H9 (cell line): ENCODE measurements around the gene ALOX12. TPM values are rescaled to one million over a fixed set of nuclear protein-coding genes. Genes with fewer than 3 reads are reported as not detected.

Experiments
- DNase-seq: peaks from one replicate; pipeline ENCODE4 v3.0.0-alpha.2; 2017
- H2AFZ ChIP-seq: one replicate; pipeline ENCODE4 v1.6.1; 2013; ENCODE audit warnings: mild to moderate bottlenecking, low read length, control low read depth, moderate library complexity
- H2AK5ac ChIP-seq: 2 replicates; pipeline ENCODE4 v1.6.1; 2013; ENCODE audit warnings: low read length, control low read depth, mixed read lengths; ENCODE audit not compliant: insufficient read length
- H2BK120ac ChIP-seq: one replicate; pipeline ENCODE4 v1.6.1; 2013; ENCODE audit warnings: low read depth, mild to moderate bottlenecking, low read length, control low read depth, inconsistent platforms; ENCODE audit not compliant: poor library complexity, severe bottlenecking
- H2BK12ac ChIP-seq: 2 replicates; pipeline ENCODE4 v1.6.1; 2013; ENCODE audit warnings: low read length, control low read depth, mixed read lengths, low read depth; ENCODE audit not compliant: insufficient read length
- H2BK15ac ChIP-seq: 2 replicates; pipeline ENCODE4 v1.6.1; 2013; ENCODE audit warnings: low read depth, low read length, control low read depth
- H2BK20ac ChIP-seq: one replicate; pipeline ENCODE4 v1.6.1; 2013; ENCODE audit warnings: low read depth, mild to moderate bottlenecking, low read length, control low read depth, inconsistent platforms; ENCODE audit not compliant: poor library complexity, severe bottlenecking
- H2BK5ac ChIP-seq: 2 replicates; pipeline ENCODE4 v1.6.1; 2013; ENCODE audit warnings: low read length, control low read depth, mixed read lengths; ENCODE audit not compliant: insufficient read length
- H3K14ac ChIP-seq: 2 replicates; pipeline ENCODE4 v1.6.1; 2013; ENCODE audit warnings: low read length, control low read depth; ENCODE audit not compliant: insufficient read depth
- H3K18ac ChIP-seq: 2 replicates; pipeline ENCODE4 v1.6.1; 2013; ENCODE audit warnings: low read depth, mild to moderate bottlenecking, mixed read lengths, low read length, control low read depth; ENCODE audit not compliant: insufficient read length
- H3K23ac ChIP-seq: 2 replicates; pipeline ENCODE4 v1.6.1; 2013; ENCODE audit warnings: low read length, control low read depth, mixed read lengths, low read depth; ENCODE audit not compliant: insufficient read length
- H3K23me2 ChIP-seq: 2 replicates; pipeline ENCODE4 v1.6.1; 2013; ENCODE audit warnings: low read depth, mild to moderate bottlenecking, mixed read lengths, low read length, control low read depth; ENCODE audit not compliant: insufficient read length, poor library complexity, severe bottlenecking
- H3K27ac ChIP-seq: 2 replicates; pipeline ENCODE4 v1.5.1; 2013; ENCODE audit warnings: low read length, control low read depth, mixed read lengths, low read depth; ENCODE audit not compliant: insufficient read length
- H3K27me3 ChIP-seq: 2 replicates; pipeline ENCODE4 v1.6.1; 2013; ENCODE audit warnings: low read length, control low read depth, inconsistent platforms; ENCODE audit not compliant: insufficient read depth
- H3K4ac ChIP-seq: 2 replicates; pipeline ENCODE4 v1.6.1; 2013; ENCODE audit warnings: low read depth, mild to moderate bottlenecking, control low read depth, inconsistent platforms, low read length, moderate library complexity
- H3K4me1 ChIP-seq: 2 replicates; pipeline ENCODE4 v1.6.1; 2013; ENCODE audit warnings: low read length, control low read depth, inconsistent platforms; ENCODE audit not compliant: insufficient read depth
- H3K4me2 ChIP-seq: 2 replicates; pipeline ENCODE4 v1.6.1; 2013; ENCODE audit warnings: low read length, control low read depth, mixed read lengths; ENCODE audit not compliant: insufficient read length, insufficient read depth
- H3K56ac ChIP-seq: 2 replicates; pipeline ENCODE4 v1.6.1; 2013; ENCODE audit warnings: low read depth, mild to moderate bottlenecking, mixed read lengths, low read length, control low read depth; ENCODE audit not compliant: insufficient read length
- H3K79me1 ChIP-seq: 2 replicates; pipeline ENCODE4 v1.6.1; 2013; ENCODE audit warnings: low read depth, mild to moderate bottlenecking, moderate library complexity, low read length, control low read depth, inconsistent platforms; ENCODE audit not compliant: insufficient read depth, poor library complexity, severe bottlenecking
- H3K79me2 ChIP-seq: 2 replicates; pipeline ENCODE4 v1.6.1; 2013; ENCODE audit warnings: low read length, control low read depth, inconsistent platforms; ENCODE audit not compliant: insufficient read depth
- H3K9ac ChIP-seq: 2 replicates; pipeline ENCODE4 v1.6.1; 2013; ENCODE audit warnings: low read length, control low read depth, mixed read lengths; ENCODE audit not compliant: insufficient read length; ENCODE audit errors: extremely low read depth
- H3K9me3 ChIP-seq: one replicate; pipeline ENCODE4 v1.6.1; 2013; ENCODE audit warnings: low read depth, low read length, inconsistent platforms; ENCODE audit not compliant: control insufficient read depth
- H3T11ph ChIP-seq: one replicate; pipeline ENCODE4 v1.6.1; 2013; ENCODE audit warnings: mild to moderate bottlenecking, low read length, control low read depth, inconsistent platforms
- H4K20me1 ChIP-seq: one replicate; pipeline ENCODE4 v1.6.1; 2013; ENCODE audit not compliant: control insufficient read depth, insufficient read length, insufficient read depth
- H4K5ac ChIP-seq: 2 replicates; pipeline ENCODE4 v1.6.1; 2013; ENCODE audit warnings: low read depth, mild to moderate bottlenecking, mixed read lengths, low read length, control low read depth; ENCODE audit not compliant: insufficient read length
- H4K8ac ChIP-seq: replicated peaks from 2 replicates; pipeline ENCODE4 v1.6.1; 2013; ENCODE audit warnings: low read length, control low read depth, mixed read lengths, low read depth; ENCODE audit not compliant: insufficient read length
- H4K91ac ChIP-seq: 2 replicates; pipeline ENCODE4 v1.6.1; 2013; ENCODE audit warnings: low read depth, mild to moderate bottlenecking, moderate library complexity, mixed read lengths, low read length, control low read depth; ENCODE audit not compliant: insufficient read length
- H3K27ac Mint-ChIP-seq, 3 experiments: 2 replicates in 2 of 3; 3 replicates in 1 of 3; pipeline ENCODE4 v1.8.0; 2020 to 2021; ENCODE audit warnings: mixed read lengths in 3 of 3, mild to moderate bottlenecking in 1 of 3, moderate library complexity in 1 of 3
- H3K27me3 Mint-ChIP-seq: 2 replicates; pipeline ENCODE4 v1.8.0; 2021; ENCODE audit warnings: low read depth, mild to moderate bottlenecking, moderate library complexity, mixed read lengths
- H3K36me3 Mint-ChIP-seq, 3 experiments: 2 replicates in 2 of 3; 3 replicates in 1 of 3; pipeline ENCODE4 v1.8.0; 2020 to 2021; ENCODE audit warnings: low read depth in 3 of 3, mixed read lengths in 3 of 3; ENCODE audit not compliant: insufficient read depth in 1 of 3
- H3K4me1 Mint-ChIP-seq, 2 experiments: 2 replicates each; pipeline ENCODE4 v1.8.0; 2020; ENCODE audit warnings: mixed read lengths in 2 of 2
- H3K4me3 Mint-ChIP-seq, 2 experiments: 2 replicates in 1 of 2; 3 replicates in 1 of 2; pipeline ENCODE4 v1.8.0; 2020 to 2021; ENCODE audit warnings: mild to moderate bottlenecking in 2 of 2, mixed read lengths in 2 of 2, moderate library complexity in 1 of 2
- H3K9me3 Mint-ChIP-seq, 2 experiments: 2 replicates in 1 of 2; 3 replicates in 1 of 2; pipeline ENCODE4 v1.8.0; 2020; ENCODE audit warnings: mild to moderate bottlenecking in 2 of 2, mixed read lengths in 2 of 2, moderate library complexity in 1 of 2
- CTCF ChIP-seq: fragments of 200-600 bp; sonication (generic); conservative IDR thresholded peaks from 3 replicates; pipeline ENCODE4 v1.8.0; 2021; ENCODE audit warnings: antibody characterized with exemption, mild to moderate bottlenecking
- WGBS: extraction: QIAGEN DNeasy Blood & Tissue Kit; methylation state at CpG from one replicate; pipeline ENCODE4 v1.1.7; 2013; ENCODE audit warnings: missing lambda C conversion rate, low lambda C conversion rate, mixed read lengths; ENCODE audit not compliant: insufficient read length; ENCODE audit errors: extremely low coverage; 5-methylcytosine and 5-hydroxymethylcytosine counted together
- total RNA-seq: library from RNA; stranded (reverse); gene quantifications from 2 replicates; pipeline ENCODE4 v1.2.1, GENCODE V29; 2021

ALOX12 gene
- total RNA-seq, 1 experiment from 2014 or later = 0.81 TPM

DNA sequence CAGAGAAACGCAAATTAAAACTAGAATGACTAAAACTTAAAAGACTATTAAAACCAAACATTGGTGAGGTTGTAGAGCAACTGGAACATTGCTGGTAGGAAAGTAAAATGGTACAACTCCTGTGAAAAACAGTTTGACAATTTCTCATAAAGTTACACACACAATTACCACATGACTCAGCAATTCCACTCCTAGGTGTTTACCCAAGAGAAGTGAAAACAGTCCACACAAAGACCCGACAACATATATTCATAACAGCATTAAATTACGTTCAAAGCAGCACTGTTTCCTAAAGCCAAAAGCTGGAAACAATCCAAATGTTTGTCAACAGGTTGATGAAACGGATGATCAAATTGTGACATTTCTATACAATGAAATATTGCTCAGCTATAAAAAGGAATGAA lies 26.5 kb upstream of the ALOX12 start:
- H3K9ac ChIP-seq = no peak overlapping the region
- H2BK20ac ChIP-seq = no peak overlapping the region
- H2BK5ac ChIP-seq = no peak overlapping the region
- H3T11ph ChIP-seq = no peak overlapping the region
- no peak overlapping the region for H2BK15ac ChIP-seq
- H4K20me1 ChIP-seq = no peaks in the 10 kb centered on the region
- no peaks in the 10 kb centered on the region for H3K79me2 ChIP-seq
- H3K56ac ChIP-seq = no peak overlapping the region
- H3K4ac ChIP-seq = no peak overlapping the region
- no peaks in the 10 kb centered on the region for H3K79me1 ChIP-seq
- no peaks in the 10 kb centered on the region for H3K23me2 ChIP-seq
- H3K9me3 Mint-ChIP-seq = peaks cover 0 to 7% of the 10 kb centered on the region in 2 experiments; a peak in 1 of 5 replicates
- no peaks in the 10 kb centered on the region for H3K9me3 ChIP-seq
- no peaks in the 10 kb centered on the region; the same call in none of the 2 replicates for H3K27me3 Mint-ChIP-seq
- H3K23ac ChIP-seq = no peak overlapping the region
- H3K27ac ChIP-seq = no peak overlapping the region
- no peaks in the 10 kb centered on the region for H3K4me1 Mint-ChIP-seq
- WGBS = no CpG with 5 or more reads among the region's 4 CpGs
- no peak for DNase-seq
- no peak overlapping the region for H3K27ac Mint-ChIP-seq
- H3K14ac ChIP-seq = no peak overlapping the region
- H2AFZ ChIP-seq = no peak overlapping the region
- TF ChIP-seq CTCF = no peak
- no peaks in the 10 kb centered on the region for H3K36me3 Mint-ChIP-seq
- no peak overlapping the region for H4K91ac ChIP-seq
- H2AK5ac ChIP-seq = no peak overlapping the region
- no peak overlapping the region for H3K4me2 ChIP-seq
- no peak overlapping the region for H2BK120ac ChIP-seq
- H4K8ac ChIP-seq = no peak overlapping the region
- no peak overlapping the region for H3K18ac ChIP-seq
- no peaks in the 10 kb centered on the region for H3K27me3 ChIP-seq
- no peak overlapping the region for H3K4me3 Mint-ChIP-seq
- H3K4me1 ChIP-seq = no peaks in the 10 kb centered on the region
- no peak overlapping the region for H2BK12ac ChIP-seq
- no peak overlapping the region for H4K5ac ChIP-seq
